A673 (cell line): ENCODE measurements around the gene PDE6A. TPM values are rescaled to one million over a fixed set of nuclear protein-coding genes. Genes with fewer than 3 reads are reported as not detected.

ENCODE experiments used
- BruUV-seq: library from RNA; stranded (reverse); fragments of 400-500 nt; replicated peaks from 2 replicates; lab custom pipeline; 2021; lab: Mats Ljungman, UMichigan
- CTCF ChIA-PET: fragments of 300-600 bp; sonication (Branson Sonifier 250); formaldehyde crosslinking; loops from one replicate; lab custom pipeline; 2022; ENCODE audit warnings: antibody characterized with exemption; lab: Charles Lee
- POLR2A ChIA-PET: fragments of 300-600 bp; sonication (Branson Sonifier 250); formaldehyde crosslinking; loops from one replicate; lab custom pipeline; 2022; ENCODE audit warnings: antibody characterized with exemption; ENCODE audit not compliant: low non-redundant PET; lab: Charles Lee
- DNase-seq: peaks from one replicate; pipeline ENCODE4 v3.0.0-alpha.2; 2015; ENCODE audit warnings: low spot score
- H3K27ac ChIP-seq: fragments of 200-600 bp; sonication (generic); 2 replicates; pipeline ENCODE4 v1.5.1; 2016; ENCODE audit warnings: mixed run types, low read depth, mild to moderate bottlenecking, mixed read lengths, antibody characterized with exemption, low read length; ENCODE audit not compliant: poor library complexity, severe bottlenecking
- H3K27me3 ChIP-seq: fragments of 200-600 bp; sonication (generic); replicated peaks from 2 replicates; pipeline ENCODE4 v1.6.1; 2017; ENCODE audit warnings: mixed run types, low read depth, mild to moderate bottlenecking, mixed read lengths, antibody characterized with exemption, low read length; ENCODE audit not compliant: insufficient read depth, poor library complexity
- H3K36me3 ChIP-seq: fragments of 200-600 bp; sonication (generic); 2 replicates; pipeline ENCODE4 v1.6.1; 2016; ENCODE audit warnings: mixed run types, mild to moderate bottlenecking, mixed read lengths, antibody characterized with exemption, low read length; ENCODE audit not compliant: insufficient read depth, poor library complexity, severe bottlenecking
- H3K4me1 ChIP-seq: fragments of 200-600 bp; sonication (generic); 2 replicates; pipeline ENCODE4 v1.6.1; 2017; ENCODE audit warnings: mixed run types, mild to moderate bottlenecking, mixed read lengths, antibody characterized with exemption, low read length; ENCODE audit not compliant: insufficient read depth, poor library complexity, severe bottlenecking
- H3K4me3 ChIP-seq: fragments of 200-600 bp; sonication (generic); 2 replicates; pipeline ENCODE4 v1.5.1; 2016; ENCODE audit warnings: low read depth, mixed run types, mild to moderate bottlenecking, mixed read lengths, low read length; ENCODE audit not compliant: poor library complexity, severe bottlenecking
- H3K9me3 ChIP-seq: fragments of 200-600 bp; sonication (generic); 2 replicates; pipeline ENCODE4 v1.6.1; 2016; ENCODE audit warnings: mixed run types, low read depth, mild to moderate bottlenecking, mixed read lengths, antibody characterized with exemption, low read length; ENCODE audit not compliant: poor library complexity, severe bottlenecking
- CTCF ChIP-seq: fragments of 300-800, 200-600 bp; sonication (generic); conservative IDR thresholded peaks from 2 replicates; pipeline ENCODE4 v1.5.1; 2017; ENCODE audit warnings: low read depth, mild to moderate bottlenecking, antibody characterized with exemption, low read length, moderate library complexity, mixed read lengths
- EZH2 ChIP-seq: fragments of 200-600 bp; sonication (generic); IDR thresholded peaks from 2 replicates; pipeline ENCODE4 v1.6.1; 2017; ENCODE audit warnings: borderline replicate concordance, low read depth, mild to moderate bottlenecking, mixed read lengths, antibody characterized with exemption, low read length; ENCODE audit not compliant: poor library complexity, severe bottlenecking
- intact Hi-C: fragments of 100-400 bp; cut with micrococcal nuclease; formaldehyde crosslinking; loops from one replicate; pipeline ENCODE4 v1.10.0; 2022; ENCODE audit not compliant: unreplicated experiment
- total RNA-seq: library from RNA; stranded (reverse); gene quantifications from 2 replicates; pipeline ENCODE4 v1.2.3, GENCODE V29; 2021

PDE6A gene
- total RNA-seq, 1 experiment from 2014 or later: 0.49 TPM

- H3K4me3 ChIP-seq: no peak overlapping the region
- no peaks in the 10 kb centered on the region for H3K27me3 ChIP-seq
- no peak overlapping the region for H3K27ac ChIP-seq
- H3K4me1 ChIP-seq: peaks cover 8% of the 10 kb centered on the region
- peak; percentile 45 for DNase-seq
- no TSS peak for BruUV-seq
- intact Hi-C loops: no loop called here
- POLR2A ChIA-PET: no interaction called here
- TF ChIP-seq CTCF (no peak), EZH2 (no peak)
- CTCF ChIA-PET: no interaction called here
- H3K36me3 ChIP-seq: no peaks in the 10 kb centered on the region
- no peaks in the 10 kb centered on the region for H3K9me3 ChIP-seq
Observed at GRCh38 chr5:149887622-149888183, 56.9 kb downstream of the PDE6A start.

- Histone ChIP-seq H3K36me3 (no peaks in the 10 kb centered on the region), H3K4me3 (no peak overlapping the region), H3K27me3 (no peaks in the 10 kb centered on the region), H3K4me1 (peaks cover 8% of the 10 kb centered on the region), H3K9me3 (no peaks in the 10 kb centered on the region), H3K27ac (no peak overlapping the region)
- no TSS peak for BruUV-seq
- peak; percentile 26 for DNase-seq
- POLR2A ChIA-PET: no interaction called here
- intact Hi-C loops: no loop called here
- CTCF ChIA-PET: no interaction called here
- TF ChIP-seq CTCF: no peak
Observed at GRCh38 chr5:149886692-149887470, 57.7 kb downstream of the PDE6A start.

- BruUV-seq: no TSS peak
- intact Hi-C loops: no loop called here
- no peak for DNase-seq
- no peak for TF ChIP-seq EZH2
- no peak for TF ChIP-seq CTCF
- Histone ChIP-seq H3K27ac (no peak overlapping the region), H3K4me3 (no peak overlapping the region), H3K36me3 (no peaks in the 10 kb centered on the region), H3K27me3 (no peaks in the 10 kb centered on the region), H3K4me1 (peaks cover 8% of the 10 kb centered on the region), H3K9me3 (no peaks in the 10 kb centered on the region)
- CTCF ChIA-PET: no interaction called here
- POLR2A ChIA-PET: no interaction called here
Observed at GRCh38 chr5:149886060-149886459, 58.5 kb downstream of the PDE6A start.
